GM12872 (cell line): ENCODE measurements around the gene TM4SF20.

Experiments used
- CTCF ChIP-seq: IDR thresholded peaks from 3 replicates; pipeline ENCODE4 v1.5.1; 2011; ENCODE audit warnings: low read depth, mild to moderate bottlenecking, low read length, moderate library complexity; ENCODE audit not compliant: insufficient read depth

Gene TM4SF20

GRCh38 chr2:227312579-227312978 lies 66.5 kb downstream of the TM4SF20 start:
- no peak for TF ChIP-seq CTCF
